GM21786 (cell line): ENCODE data around the gene STXBP6.
"Not testable (repeated sequence)": the region's sequence is repeated elsewhere in the genome, so short reads cannot be mapped to it uniquely, and the experiment has no call there.

Experiments used
- ATAC-seq: cut with Tn5 transposase; IDR thresholded peaks from one replicate; pipeline ENCODE4 v1.9.1; 2021; ENCODE audit not compliant: unreplicated experiment

Gene STXBP6

GRCh38 chr14:24774187-24774915 lies 275.6 kb downstream of the STXBP6 start:
- ATAC-seq = no peak

- not testable (repeated sequence) for ATAC-seq
Observed at GRCh38 chr14:24773564-24773963, 276.4 kb downstream of the STXBP6 start.

- ATAC-seq = no peak
Observed at GRCh38 chr14:24766434-24766833, 283.5 kb downstream of the STXBP6 start.

- ATAC-seq = no peak
Observed at GRCh38 chr14:24761141-24761540, 288.8 kb downstream of the STXBP6 start.
